Measurements from ENCODE around the gene DENND2C.

DENND2C gene

DNA sequence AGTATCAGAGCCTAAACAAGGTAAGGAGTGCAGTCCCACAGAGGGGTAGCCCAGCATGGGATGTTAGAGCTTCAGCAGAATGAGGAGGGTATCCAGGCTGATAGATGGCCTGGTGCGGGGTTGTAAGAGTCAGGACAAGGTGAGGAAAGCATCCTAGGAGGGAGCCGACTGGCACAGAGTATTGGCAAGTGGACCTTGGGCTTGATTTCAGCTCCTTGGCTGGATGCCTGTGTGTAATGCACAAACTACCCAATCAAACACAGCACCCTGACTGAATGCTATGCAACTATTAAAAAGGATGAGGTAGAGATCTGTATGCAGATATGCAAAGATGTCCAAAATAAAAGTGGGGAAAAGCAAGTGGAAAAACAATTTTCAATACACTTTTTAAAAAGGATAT is 18.0 kb downstream of the DENND2C start:
- H3K4me1 ChIP-seq (ENCODE audit: control insufficient read depth, insufficient read depth, low read length), result no peaks in the 10 kb centered on the region
- no peaks in the 10 kb centered on the region for H3K9me3 ChIP-seq (ENCODE audit: control insufficient read depth, insufficient read depth, low read length)
- DNase-seq (ENCODE audit: low read depth, low spot score), result no peak
- H3K27me3 ChIP-seq (ENCODE audit: control insufficient read depth, insufficient read depth, low read length), result no peaks in the 10 kb centered on the region
- H3K36me3 ChIP-seq (ENCODE audit: control insufficient read depth, insufficient read depth, low read length), result no peaks in the 10 kb centered on the region
- no CpG with 5 or more reads among the region's 2 CpGs for WGBS (ENCODE audit: insufficient coverage, insufficient read length)
- no peak overlapping the region for H3K27ac ChIP-seq (ENCODE audit: low read length)
- H3K4me3 ChIP-seq (ENCODE audit: low read length), result no peak overlapping the region

DNA sequence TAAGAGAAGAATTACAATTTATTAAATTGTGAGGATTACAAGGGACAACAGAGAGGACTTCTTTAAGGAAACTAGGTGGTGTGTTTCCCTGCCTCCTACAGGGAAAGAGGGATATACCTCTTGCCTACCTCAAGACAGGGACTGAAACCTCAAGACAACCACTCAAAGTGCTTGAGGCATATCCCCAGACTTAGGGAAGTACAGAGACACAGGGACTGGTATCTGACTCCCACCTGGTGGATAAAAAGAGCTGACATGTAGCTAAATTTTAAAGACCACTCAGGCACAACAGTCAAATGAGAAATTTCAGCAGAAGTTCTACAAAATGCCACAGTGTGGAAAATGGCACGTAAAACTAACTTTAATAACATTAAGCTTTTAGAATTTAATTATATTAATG is 21.3 kb downstream of the DENND2C start:
- no peak overlapping the region for H3K27ac ChIP-seq (ENCODE audit: low read length)
- WGBS (ENCODE audit: insufficient coverage, insufficient read length), result no CpG with 5 or more reads among the region's 1 CpG
- no peaks in the 10 kb centered on the region for H3K27me3 ChIP-seq (ENCODE audit: control insufficient read depth, insufficient read depth, low read length)
- H3K4me3 ChIP-seq (ENCODE audit: low read length), result no peak overlapping the region
- no peaks in the 10 kb centered on the region for H3K36me3 ChIP-seq (ENCODE audit: control insufficient read depth, insufficient read depth, low read length)
- no peaks in the 10 kb centered on the region for H3K4me1 ChIP-seq (ENCODE audit: control insufficient read depth, insufficient read depth, low read length)
- no peak for DNase-seq (ENCODE audit: low read depth, low spot score)
- H3K9me3 ChIP-seq (ENCODE audit: control insufficient read depth, insufficient read depth, low read length), result no peaks in the 10 kb centered on the region

DNA sequence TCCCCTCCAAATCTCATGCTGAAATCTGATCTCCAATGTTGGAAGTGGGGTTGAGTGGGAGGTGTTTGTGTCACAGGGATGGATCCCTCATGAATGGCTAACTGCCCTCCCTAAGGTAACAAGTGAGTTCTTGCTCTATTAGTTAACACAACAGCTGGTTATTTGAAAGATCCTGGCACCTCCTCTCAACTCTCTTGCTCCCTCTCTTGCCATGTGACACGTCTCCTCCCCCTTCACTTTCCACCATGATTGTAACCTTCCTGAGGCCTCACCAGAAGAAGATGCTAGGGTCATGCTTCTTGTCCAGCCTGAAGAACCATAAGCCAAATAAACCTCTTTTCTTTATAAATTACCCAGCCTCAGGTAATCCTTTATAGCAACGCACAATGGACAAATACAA is 28.5 kb downstream of the DENND2C start:
- H3K27ac ChIP-seq (ENCODE audit: low read length), result no peak overlapping the region
- no peaks in the 10 kb centered on the region for H3K4me1 ChIP-seq (ENCODE audit: control insufficient read depth, insufficient read depth, low read length)
- DNase-seq (ENCODE audit: low read depth, low spot score), result no peak
- H3K36me3 ChIP-seq (ENCODE audit: control insufficient read depth, insufficient read depth, low read length), result no peaks in the 10 kb centered on the region
- no peaks in the 10 kb centered on the region for H3K9me3 ChIP-seq (ENCODE audit: control insufficient read depth, insufficient read depth, low read length)
- no peak overlapping the region for H3K4me3 ChIP-seq (ENCODE audit: low read length)
- H3K27me3 ChIP-seq (ENCODE audit: control insufficient read depth, insufficient read depth, low read length), result no peaks in the 10 kb centered on the region
- no CpG with 5 or more reads among the region's 2 CpGs for WGBS (ENCODE audit: insufficient coverage, insufficient read length)

DNA sequence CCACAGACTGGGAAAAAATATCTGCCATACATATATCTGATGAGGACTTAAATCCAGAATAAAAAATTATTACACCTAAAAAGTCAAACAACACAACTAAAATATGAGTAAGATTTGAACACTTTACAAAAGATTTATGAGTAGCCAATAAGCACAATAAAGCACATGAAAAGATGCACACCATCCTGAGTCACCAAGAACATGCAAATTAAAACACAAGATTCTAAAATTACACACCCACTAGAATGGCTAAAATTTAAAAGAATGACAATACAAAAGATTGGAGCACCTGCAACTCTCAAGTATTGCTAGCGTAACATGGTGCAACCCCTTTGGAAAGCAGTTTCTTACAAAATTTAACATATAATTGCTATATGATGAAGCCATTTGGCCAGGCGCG is 30.9 kb downstream of the DENND2C start:
- H3K4me1 ChIP-seq (ENCODE audit: control insufficient read depth, insufficient read depth, low read length), result no peaks in the 10 kb centered on the region
- H3K36me3 ChIP-seq (ENCODE audit: control insufficient read depth, insufficient read depth, low read length), result no peaks in the 10 kb centered on the region
- H3K27ac ChIP-seq (ENCODE audit: low read length), result no peak overlapping the region
- no peak overlapping the region for H3K4me3 ChIP-seq (ENCODE audit: low read length)
- no peaks in the 10 kb centered on the region for H3K9me3 ChIP-seq (ENCODE audit: control insufficient read depth, insufficient read depth, low read length)
- WGBS (ENCODE audit: insufficient coverage, insufficient read length), result no CpG with 5 or more reads among the region's 3 CpGs
- no peaks in the 10 kb centered on the region for H3K27me3 ChIP-seq (ENCODE audit: control insufficient read depth, insufficient read depth, low read length)
- no peak for DNase-seq (ENCODE audit: low read depth, low spot score)

DNA sequence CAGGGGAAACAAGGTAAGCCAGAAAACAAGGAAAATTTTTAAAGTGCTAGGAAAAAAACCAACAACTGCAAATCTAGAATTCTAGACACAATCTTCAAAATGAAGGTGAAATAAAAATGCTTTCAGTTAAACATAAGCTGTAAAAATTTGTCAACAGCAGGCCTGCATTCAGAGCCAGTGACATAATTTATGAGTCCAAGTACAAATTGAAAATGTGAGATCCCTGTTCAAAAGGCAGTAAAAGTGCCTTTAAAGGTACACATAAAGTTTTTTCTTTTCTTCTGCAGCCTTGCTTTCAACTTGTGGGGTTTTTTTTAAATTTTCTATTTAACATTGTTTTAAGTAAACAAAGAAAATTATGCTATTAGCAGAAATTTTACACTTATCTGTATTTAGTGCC is 37.4 kb downstream of the DENND2C start:
- no peaks in the 10 kb centered on the region for H3K36me3 ChIP-seq (ENCODE audit: control insufficient read depth, insufficient read depth, low read length)
- H3K27ac ChIP-seq (ENCODE audit: low read length), result no peak overlapping the region
- no peak overlapping the region for H3K4me3 ChIP-seq (ENCODE audit: low read length)
- H3K27me3 ChIP-seq (ENCODE audit: control insufficient read depth, insufficient read depth, low read length), result no peaks in the 10 kb centered on the region
- DNase-seq (ENCODE audit: low read depth, low spot score), result no peak
- H3K4me1 ChIP-seq (ENCODE audit: control insufficient read depth, insufficient read depth, low read length), result no peaks in the 10 kb centered on the region
- H3K9me3 ChIP-seq (ENCODE audit: control insufficient read depth, insufficient read depth, low read length), result no peaks in the 10 kb centered on the region

DNA sequence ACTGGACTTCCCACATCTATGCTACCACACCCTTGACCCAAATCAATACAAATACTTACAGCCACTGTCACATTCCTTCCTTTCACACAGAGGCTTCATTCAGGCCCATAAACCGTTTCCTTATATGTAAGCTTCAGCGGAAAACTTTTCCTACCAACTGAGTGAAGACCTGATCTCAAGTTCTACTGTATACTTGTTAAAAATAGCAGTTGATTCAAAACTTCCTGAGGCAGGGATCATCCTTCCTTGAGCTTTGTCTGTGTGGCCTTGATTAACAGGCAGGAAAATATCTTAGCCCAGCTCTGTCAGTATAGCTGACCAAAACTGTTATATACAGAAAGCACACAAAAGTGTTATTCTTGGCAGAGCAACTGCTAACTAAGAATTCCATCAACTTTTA is 42.7 kb downstream of the DENND2C start:
- H3K4me1 ChIP-seq (ENCODE audit: control insufficient read depth, insufficient read depth, low read length), result no peaks in the 10 kb centered on the region
- no peaks in the 10 kb centered on the region for H3K9me3 ChIP-seq (ENCODE audit: control insufficient read depth, insufficient read depth, low read length)
- H3K27me3 ChIP-seq (ENCODE audit: control insufficient read depth, insufficient read depth, low read length), result no peaks in the 10 kb centered on the region
- no peak overlapping the region for H3K27ac ChIP-seq (ENCODE audit: low read length)
- no peaks in the 10 kb centered on the region for H3K36me3 ChIP-seq (ENCODE audit: control insufficient read depth, insufficient read depth, low read length)
- H3K4me3 ChIP-seq (ENCODE audit: low read length), result no peak overlapping the region
- DNase-seq (ENCODE audit: low read depth, low spot score), result no peak
- WGBS (ENCODE audit: insufficient coverage, insufficient read length), result no CpG with 5 or more reads among the region's 2 CpGs

DNA sequence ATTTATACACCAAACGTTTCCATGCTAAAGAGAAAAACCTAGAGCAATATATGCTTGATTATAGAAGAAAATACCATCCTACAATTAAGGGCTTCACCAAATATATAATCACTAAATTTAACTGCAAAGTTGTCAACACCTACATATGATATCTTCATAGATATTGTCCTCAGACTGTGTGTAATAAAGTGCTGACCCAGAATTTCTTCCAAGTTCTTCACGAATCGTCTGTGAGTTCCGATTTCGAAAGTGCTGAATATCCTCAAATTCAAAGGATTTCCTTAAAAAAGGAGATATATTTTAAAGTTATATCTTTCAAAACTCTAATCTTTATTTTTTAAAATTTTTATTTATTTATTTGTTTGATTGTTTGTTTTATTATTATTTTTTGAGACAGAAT is 46.5 kb downstream of the DENND2C start:
- Histone ChIP-seq H3K27ac (ENCODE audit: low read length) (no peak overlapping the region), H3K27me3 (ENCODE audit: control insufficient read depth, insufficient read depth, low read length) (no peaks in the 10 kb centered on the region), H3K4me1 (ENCODE audit: control insufficient read depth, insufficient read depth, low read length) (no peaks in the 10 kb centered on the region), H3K4me3 (ENCODE audit: low read length) (no peak overlapping the region), H3K9me3 (ENCODE audit: control insufficient read depth, insufficient read depth, low read length) (no peaks in the 10 kb centered on the region), H3K36me3 (ENCODE audit: control insufficient read depth, insufficient read depth, low read length) (no peaks in the 10 kb centered on the region)
- no CpG with 5 or more reads among the region's 5 CpGs for whole genome bisulfite sequencing (ENCODE audit: insufficient coverage, insufficient read length)
- no peak for DNase-seq (ENCODE audit: low read depth, low spot score)

DNA sequence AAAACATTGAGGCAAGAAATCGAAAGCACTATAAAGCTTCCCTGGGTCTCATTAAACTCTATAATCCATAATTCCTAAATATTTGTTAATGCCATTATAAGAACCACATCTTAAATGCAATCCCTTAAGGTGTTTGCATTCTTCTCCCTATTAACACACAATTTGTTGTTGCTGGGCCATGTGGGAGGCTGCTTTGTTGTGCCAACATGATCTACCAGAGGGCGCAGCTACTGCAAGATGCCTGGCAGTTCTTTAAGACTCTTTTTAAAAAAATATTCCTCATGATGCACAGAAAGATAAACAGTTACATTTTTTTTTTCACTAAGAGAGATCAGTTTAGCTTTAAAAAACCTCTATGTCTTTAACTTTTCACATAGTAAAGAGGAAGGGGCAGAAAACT is 49.4 kb downstream of the DENND2C start:
- no peak overlapping the region for H3K27ac ChIP-seq (ENCODE audit: low read length)
- H3K9me3 ChIP-seq (ENCODE audit: control insufficient read depth, insufficient read depth, low read length), result no peaks in the 10 kb centered on the region
- no peaks in the 10 kb centered on the region for H3K27me3 ChIP-seq (ENCODE audit: control insufficient read depth, insufficient read depth, low read length)
- H3K4me3 ChIP-seq (ENCODE audit: low read length), result no peak overlapping the region
- DNase-seq (ENCODE audit: low read depth, low spot score), result no peak
- WGBS (ENCODE audit: insufficient coverage, insufficient read length), result no CpG with 5 or more reads among the region's 2 CpGs
- H3K36me3 ChIP-seq (ENCODE audit: control insufficient read depth, insufficient read depth, low read length), result no peaks in the 10 kb centered on the region
- no peaks in the 10 kb centered on the region for H3K4me1 ChIP-seq (ENCODE audit: control insufficient read depth, insufficient read depth, low read length)

DNA sequence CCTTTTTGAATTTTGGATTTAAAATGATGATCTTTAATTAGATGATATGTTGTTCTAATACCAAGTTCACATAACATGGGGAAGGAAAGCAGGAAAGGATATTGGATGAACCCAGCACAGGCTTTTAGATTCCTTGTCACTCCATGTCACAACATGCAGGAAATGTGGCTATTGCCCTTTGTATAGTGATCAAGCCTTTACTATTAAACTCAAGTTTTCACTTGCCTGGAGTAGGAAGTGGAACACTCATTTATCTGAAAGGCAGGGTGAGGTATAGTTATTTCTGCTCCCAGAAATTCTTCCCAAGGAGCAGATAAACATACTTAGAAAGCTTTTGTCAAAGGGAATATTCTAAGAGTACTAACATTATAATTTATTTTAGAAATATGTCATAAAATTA is 51.2 kb downstream of the DENND2C start:
- no peaks in the 10 kb centered on the region for H3K4me1 ChIP-seq (ENCODE audit: control insufficient read depth, insufficient read depth, low read length)
- no peaks in the 10 kb centered on the region for H3K36me3 ChIP-seq (ENCODE audit: control insufficient read depth, insufficient read depth, low read length)
- no peak for DNase-seq (ENCODE audit: low read depth, low spot score)
- no peaks in the 10 kb centered on the region for H3K27me3 ChIP-seq (ENCODE audit: control insufficient read depth, insufficient read depth, low read length)
- H3K27ac ChIP-seq (ENCODE audit: low read length), result no peak overlapping the region
- H3K9me3 ChIP-seq (ENCODE audit: control insufficient read depth, insufficient read depth, low read length), result no peaks in the 10 kb centered on the region
- H3K4me3 ChIP-seq (ENCODE audit: low read length), result no peak overlapping the region

DNA sequence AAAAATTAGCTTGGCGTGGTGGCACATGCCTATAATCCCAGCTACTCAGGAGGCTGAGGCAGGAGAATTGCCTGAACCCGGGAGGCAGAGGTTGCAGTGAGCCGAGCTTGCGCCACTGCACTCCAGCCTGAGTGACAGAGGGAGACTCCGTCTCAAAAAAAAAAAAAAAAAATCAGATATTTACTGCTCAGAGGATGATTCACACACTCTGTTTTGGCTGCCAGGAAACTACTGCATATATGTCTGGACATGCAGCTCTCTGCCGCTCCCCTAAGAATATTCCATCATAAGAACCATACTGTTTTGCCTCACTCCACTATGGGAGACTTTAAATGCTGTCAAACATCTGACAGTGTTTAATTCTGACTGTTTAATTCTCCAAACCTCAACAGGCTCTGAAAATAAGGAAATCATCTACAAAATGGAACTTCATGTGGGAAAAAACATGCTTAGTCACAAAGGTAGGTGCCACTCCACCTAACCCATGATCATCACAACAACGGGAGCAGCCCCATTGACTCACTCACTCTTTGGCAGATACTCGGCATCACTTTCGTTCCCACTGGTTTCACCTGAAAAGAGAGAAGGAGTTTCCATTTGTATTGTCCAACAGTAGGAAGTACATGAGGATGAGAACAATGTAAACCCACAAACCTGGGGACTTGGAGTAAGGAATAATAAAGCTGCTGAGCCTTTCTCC is 59.2 kb downstream of the DENND2C start:
- no peaks in the 10 kb centered on the region for H3K4me1 ChIP-seq (ENCODE audit: control insufficient read depth, insufficient read depth, low read length)
- WGBS (ENCODE audit: insufficient coverage, insufficient read length), result no CpG with 5 or more reads among the region's 9 CpGs
- no peak overlapping the region for H3K27ac ChIP-seq (ENCODE audit: low read length)

DNA sequence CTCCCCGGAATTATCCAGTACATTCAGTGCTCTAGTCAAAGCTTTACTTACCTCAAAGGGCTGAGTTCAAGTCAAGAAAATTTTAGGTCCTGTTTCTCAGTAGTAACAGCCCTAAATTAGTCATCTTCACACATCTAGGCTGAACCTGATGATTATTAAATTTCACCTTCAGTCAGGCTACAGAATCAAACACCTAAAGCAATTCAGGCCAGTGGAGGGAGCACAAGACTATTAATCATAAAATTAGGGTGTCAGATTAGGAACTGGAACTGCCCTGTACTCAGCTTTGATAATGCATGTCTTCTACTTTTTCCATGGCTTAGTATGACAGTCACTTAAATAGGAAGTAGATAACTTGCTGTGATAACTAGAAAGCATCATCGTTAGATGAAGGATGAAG is 60.0 kb downstream of the DENND2C start:
- no peak overlapping the region for H3K27ac ChIP-seq (ENCODE audit: low read length)
- H3K4me1 ChIP-seq (ENCODE audit: control insufficient read depth, insufficient read depth, low read length), result no peaks in the 10 kb centered on the region
- H3K27me3 ChIP-seq (ENCODE audit: control insufficient read depth, insufficient read depth, low read length), result no peaks in the 10 kb centered on the region
- DNase-seq (ENCODE audit: low read depth, low spot score), result no peak
- H3K36me3 ChIP-seq (ENCODE audit: control insufficient read depth, insufficient read depth, low read length), result no peaks in the 10 kb centered on the region
- no CpG with 5 or more reads among the region's 2 CpGs for WGBS (ENCODE audit: insufficient coverage, insufficient read length)
- H3K4me3 ChIP-seq (ENCODE audit: low read length), result no peak overlapping the region
- no peaks in the 10 kb centered on the region for H3K9me3 ChIP-seq (ENCODE audit: control insufficient read depth, insufficient read depth, low read length)

More for the DNA sequence above, 59.2 kb downstream of the DENND2C start:
- H3K36me3 ChIP-seq (ENCODE audit: control insufficient read depth, insufficient read depth, low read length), result no peaks in the 10 kb centered on the region
- H3K4me3 ChIP-seq (ENCODE audit: low read length), result no peak overlapping the region
- H3K9me3 ChIP-seq (ENCODE audit: control insufficient read depth, insufficient read depth, low read length), result no peaks in the 10 kb centered on the region
- H3K27me3 ChIP-seq (ENCODE audit: control insufficient read depth, insufficient read depth, low read length), result no peaks in the 10 kb centered on the region
- no peak for DNase-seq (ENCODE audit: low read depth, low spot score)
